Renal cortex interstitium (tissue), 11 donors: ENCODE results near the gene GRK6. TPM values are rescaled to one million over a fixed set of nuclear protein-coding genes. Genes with fewer than 3 reads are reported as not detected.
"Not testable (repeated sequence)": the region's sequence is repeated elsewhere in the genome, so short reads cannot be mapped to it uniquely, and the experiment has no call there.

Experiments used
- DNase-seq, 11 donors: peaks; one replicate each; pipeline ENCODE4 v3.0.0-alpha.2; 2013; ENCODE audit warnings: low read depth in 9 of 11, low spot score in 4 of 11; ENCODE audit errors: extremely low read depth in 1 of 11
- polyA plus RNA-seq, 3 donors: library from polyadenylated mRNA; unstranded; fragments of 120-200 nt; gene quantifications; one replicate each; pipeline ENCODE4 v1.2.1, GENCODE V29; 2013; ENCODE audit not compliant: insufficient read length in 3 of 3

Gene GRK6
- polyA plus RNA-seq, 3 donors, result 21.2 to 31.2 (median 30.8) TPM

DNA sequence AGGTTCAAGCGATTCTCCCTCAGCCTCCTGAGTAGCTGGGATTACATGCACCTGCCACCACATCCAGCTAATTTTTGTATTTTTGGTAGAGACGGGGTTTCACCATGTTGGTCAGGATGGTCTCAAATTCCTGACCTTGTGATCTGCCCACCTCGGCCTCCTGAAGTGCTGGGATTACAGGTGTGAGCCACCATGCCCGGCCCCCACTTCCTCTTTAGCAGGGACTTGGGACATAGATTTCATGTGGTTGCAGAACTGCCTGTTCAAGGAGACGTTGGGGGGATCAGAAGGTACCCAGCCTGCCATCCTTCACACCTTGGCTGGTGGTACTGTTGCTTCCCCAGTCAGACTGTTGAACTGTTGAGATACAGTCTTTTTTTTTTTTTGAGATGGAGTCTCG, 9.4 kb upstream of the GRK6 start:
- not testable (repeated sequence) for DNase-seq

DNA sequence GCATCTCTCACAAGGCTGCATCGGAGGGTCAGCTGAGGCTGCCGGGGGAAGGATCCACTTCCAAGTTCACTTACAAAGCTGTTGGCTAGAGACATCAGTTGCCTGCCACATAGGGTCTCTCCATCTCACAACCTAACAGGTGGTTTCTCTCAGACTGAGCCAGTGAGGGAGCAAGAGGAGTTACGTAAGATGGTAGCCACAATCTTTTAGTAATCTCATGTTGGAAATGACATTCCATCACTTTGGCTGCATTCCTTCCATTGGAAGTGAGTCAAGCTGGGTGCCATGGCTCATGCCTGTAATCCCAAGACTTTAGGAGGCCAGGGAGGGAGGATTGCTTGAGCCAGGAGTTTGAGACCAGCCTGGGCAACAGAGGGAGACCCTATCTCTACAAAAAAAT, 7.4 kb upstream of the GRK6 start:
- no peak for DNase-seq

DNA sequence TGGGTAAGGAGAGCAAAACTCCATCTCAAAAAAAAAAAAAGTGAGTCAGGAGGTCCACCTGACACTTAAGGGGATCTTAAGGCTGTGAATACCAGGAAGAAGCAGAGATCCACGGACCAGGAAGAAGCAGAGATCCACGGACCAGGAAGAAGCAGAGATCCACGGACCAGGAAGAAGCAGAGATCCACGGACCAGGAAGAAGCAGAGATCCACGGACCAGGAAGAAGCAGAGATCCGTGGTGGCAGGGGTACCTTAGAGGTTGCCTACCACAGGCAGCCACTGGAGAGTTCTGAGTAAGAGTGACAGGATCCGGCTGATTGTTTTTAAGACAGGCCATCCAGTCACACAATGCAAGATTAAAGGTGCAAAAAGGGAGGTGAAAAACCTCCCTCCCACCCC, 6.0 kb upstream of the GRK6 start:
- not testable (repeated sequence) for DNase-seq

DNA sequence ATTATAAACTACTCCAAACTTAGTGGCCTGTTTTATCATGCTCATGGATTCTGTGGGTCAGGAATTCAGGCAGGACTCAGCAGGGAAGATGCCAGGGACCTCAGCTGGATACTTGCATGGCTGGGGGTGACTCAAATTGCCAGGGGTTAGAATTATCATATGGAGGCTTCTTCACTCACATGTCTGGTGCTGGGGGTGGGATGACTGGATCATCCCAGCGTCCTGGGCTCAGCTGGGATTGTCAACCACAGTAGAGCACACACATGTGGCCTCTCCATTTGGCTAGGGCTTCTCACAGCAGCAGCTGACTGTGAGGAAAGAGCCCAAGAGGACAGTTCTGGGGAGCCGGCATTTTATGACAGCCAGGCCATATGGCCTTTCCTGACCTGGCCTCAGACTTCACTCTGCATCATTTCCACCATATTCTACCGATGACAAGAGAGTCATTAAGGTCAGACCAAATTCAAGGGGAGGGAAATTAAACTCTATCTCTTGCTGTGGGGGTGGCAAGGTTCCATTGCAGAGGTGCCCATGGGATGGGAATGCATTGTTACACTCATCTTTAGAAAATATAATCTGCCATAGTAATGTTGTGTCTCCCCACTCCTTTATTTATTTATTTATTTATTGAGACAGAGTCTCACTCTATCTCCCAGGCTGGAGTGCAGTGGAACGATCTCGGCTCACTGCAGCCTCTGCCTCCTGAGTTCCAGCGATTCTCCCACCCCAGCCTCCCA, 5.2 kb upstream of the GRK6 start:
- no peak for DNase-seq

DNA sequence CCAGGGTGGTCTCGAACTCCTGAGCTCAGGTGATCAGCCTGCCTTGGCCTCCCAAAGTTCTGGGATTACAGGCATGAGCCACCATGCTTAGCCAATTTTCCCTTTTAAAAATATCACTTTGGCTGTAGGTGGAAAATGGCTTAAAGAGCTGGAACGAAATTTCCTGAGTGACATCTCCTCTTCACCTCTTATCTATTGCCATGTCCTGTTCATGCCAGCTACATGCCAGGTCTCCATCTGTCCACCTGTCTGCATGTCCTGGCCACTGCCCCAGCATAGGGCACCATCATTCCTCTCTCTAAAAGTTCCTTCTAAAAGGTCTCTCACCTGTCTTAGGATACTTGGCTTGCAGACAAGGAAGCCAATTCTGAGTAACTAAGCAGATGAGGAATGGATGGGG, 2.8 kb upstream of the GRK6 start:
- no peak for DNase-seq

DNA sequence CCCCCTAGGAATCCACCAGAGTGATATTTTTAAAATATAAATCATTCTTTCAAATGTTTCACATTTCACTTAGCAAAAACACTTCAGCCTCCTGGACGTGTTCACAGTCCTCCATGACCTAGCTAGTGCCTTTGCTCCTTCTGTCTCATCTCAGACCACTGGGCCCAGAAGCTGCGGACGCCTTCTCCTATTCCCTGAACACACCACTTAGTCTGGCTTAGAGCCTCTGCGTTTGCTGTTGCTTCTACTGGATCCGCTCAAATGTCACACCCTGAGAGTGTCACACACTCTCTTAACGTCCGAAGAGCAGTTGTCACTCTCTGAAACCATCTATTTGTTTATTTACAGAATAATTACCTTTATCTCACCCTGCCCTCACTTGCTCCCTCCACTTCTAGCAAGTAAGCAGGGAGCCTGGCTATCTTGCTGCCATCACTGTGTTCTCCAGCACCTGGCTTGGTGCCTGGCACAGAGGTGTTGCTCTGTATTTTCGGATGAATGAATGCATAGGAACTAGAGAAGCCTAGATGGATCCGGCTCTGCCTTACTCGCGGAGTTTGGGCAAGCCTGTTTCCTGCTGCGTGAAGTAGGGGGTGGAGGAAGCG, 1.2 kb upstream of the GRK6 start:
- DNase-seq, result no peak

DNA sequence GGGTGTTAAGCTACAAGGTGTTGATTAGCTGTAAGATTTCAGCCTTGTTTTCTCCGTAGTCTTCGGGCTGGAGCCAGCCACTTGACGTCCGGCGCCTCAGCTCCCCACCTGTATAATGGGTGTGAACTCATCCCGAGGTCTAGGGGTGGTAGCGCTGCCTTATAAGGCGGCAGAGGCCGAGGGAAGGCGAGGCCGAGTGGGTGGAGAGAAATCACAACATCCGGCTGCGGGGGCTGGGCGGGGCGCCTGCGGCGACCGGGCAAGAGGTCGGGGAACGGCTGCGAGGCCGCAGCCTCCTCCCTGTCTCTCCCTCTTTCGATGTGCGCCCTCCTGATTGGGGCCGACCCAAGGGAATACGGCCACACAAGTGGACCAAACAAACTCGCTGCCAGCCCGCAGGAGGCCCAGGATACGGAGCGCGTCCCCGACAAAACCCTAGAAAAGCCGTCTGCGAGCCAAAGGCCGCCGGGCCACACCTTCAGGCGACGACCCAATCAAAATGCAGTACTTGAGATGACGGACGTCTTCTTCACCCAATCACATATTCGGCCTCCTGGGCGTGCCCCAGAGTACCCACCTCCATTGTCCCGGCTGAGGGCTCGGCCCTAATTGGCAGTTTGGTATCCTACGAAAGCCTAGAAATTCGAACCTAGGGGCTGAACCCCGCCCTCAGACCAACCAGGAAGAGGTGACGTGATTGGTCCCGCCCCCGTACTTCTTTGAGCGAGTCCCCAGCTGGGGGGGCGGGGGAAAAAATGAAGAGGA, 493 bp upstream of the GRK6 start:
- DNase-seq, result peak; percentile 100

DNA sequence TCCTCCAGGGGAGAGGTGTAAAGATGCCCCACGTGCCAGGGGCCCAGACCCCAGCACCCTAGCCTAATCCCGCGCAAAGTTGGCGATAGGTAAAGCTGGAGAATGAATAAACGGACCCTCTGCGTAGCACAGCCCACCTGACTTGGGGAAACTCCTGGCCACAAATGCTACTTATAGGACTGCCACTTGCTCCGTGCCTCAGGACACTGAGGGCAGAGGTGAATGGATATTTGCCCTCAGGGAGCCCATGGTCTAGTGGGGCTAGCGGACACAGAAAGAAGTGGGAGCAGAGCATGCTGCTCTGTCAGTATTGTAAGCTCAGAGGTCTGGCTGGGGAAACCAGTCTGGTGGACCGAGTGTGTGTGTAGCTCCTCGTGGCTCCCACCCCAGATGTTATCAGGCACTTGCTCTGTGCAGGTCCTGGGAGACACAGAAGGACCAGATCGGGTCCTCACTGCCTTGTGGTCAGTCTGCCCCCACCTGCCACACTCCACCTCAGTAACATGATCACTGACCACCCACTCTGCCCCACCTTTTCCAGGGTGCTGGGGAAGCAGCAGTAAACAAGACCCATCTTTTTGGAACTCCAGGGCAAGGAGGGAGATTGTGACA, 841 bp downstream of the GRK6 start:
- no peak for DNase-seq

DNA sequence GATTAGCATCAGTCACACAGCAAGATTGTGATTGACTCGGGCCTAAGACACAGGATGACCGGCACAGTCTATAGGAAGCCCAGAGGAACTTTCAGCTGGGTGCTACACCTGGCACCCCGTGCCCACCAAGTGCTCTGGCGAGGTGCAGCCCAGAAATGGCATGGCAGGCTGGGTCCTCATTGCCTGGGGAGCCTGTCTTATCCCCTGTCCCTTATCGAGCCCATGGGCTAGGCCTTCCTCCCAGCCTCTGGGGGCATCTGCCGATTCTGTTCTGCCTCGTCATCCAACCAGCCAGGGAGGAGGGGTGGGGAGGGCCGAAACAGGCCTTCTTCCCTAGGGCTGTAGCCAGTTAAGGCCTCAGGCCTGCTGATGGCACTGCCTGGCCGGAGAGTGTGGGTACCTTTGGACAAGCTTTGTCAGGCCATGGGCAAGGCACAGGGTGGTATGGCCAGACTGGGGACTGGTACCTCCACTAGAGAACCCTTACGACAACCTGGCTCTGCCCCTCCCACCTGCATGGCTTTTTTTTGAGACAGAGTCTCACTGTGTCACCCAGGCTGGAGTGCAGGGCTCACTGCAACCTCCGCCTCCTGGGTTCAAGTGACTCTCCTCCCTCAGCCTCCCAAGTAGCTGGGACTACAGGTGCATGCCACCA, 1.6 kb downstream of the GRK6 start:
- no peak for DNase-seq

DNA sequence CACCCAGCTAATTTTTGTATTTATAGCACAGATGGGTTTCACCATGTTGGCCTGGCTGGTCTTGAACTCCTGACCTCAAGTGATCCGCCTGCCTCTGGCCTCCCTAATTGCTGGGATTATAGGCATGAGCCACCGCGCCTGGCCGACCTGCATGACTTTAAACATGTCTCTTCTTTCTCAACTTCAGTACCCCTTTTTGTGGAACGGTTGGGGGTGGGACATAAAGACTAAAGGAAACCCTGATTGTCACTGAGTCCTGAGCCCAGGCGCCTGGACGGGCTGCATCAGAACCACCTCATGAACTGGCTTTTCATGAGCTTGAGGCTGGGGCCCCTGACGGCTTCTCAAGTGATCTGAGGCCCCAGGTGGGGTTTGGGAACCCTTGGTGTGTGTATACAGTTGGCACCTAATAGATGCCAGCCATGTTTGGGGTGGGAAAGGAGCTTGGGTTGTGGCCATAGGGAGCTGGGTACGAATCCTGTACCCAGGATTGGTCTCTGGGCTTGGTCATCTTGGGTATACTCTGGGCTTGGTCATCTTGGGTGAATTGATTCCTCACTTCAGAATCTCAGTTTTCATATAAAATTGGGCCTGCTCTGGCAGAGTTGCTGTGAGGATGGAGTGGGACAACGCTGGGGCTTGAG, 2.2 kb downstream of the GRK6 start:
- no peak for DNase-seq

DNA sequence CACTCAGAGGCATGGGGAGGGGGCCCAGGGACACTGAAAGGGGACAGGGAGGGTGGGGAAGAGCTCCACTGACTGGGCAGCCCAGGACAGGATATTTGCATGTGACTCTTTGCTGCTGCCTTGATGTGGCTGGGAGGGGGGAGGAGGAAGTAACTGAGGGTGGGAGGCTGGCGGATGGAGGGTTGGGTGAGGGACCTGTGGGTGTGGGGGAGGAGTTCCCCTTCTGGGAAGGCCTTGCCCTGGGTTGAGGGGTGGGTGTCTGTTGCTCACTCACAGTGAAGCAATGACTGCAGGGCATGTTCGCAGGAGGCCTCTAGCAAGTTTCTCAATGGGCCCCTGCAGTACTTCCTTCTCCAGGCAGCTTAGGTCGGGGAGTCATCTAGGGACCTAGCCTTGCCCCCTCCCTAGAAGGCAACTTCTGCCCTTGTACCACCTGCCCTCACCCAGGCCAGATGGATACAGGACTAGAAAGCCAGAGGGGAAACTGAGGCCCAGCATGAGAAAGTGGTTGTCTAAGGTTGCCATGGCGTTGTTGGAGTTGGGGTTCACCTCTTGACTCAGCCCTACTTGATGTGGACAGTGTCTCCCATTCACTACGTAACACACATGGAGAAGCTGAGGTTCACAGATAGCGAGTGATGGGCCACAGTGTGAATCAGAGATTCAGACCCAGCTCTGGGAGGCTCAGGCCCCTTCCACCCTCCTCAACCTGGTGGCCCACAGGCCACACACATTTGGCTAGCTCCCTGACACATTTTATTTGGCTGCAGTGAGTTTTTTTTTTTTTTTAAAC, 3.0 kb downstream of the GRK6 start:
- DNase-seq, result no peak

DNA sequence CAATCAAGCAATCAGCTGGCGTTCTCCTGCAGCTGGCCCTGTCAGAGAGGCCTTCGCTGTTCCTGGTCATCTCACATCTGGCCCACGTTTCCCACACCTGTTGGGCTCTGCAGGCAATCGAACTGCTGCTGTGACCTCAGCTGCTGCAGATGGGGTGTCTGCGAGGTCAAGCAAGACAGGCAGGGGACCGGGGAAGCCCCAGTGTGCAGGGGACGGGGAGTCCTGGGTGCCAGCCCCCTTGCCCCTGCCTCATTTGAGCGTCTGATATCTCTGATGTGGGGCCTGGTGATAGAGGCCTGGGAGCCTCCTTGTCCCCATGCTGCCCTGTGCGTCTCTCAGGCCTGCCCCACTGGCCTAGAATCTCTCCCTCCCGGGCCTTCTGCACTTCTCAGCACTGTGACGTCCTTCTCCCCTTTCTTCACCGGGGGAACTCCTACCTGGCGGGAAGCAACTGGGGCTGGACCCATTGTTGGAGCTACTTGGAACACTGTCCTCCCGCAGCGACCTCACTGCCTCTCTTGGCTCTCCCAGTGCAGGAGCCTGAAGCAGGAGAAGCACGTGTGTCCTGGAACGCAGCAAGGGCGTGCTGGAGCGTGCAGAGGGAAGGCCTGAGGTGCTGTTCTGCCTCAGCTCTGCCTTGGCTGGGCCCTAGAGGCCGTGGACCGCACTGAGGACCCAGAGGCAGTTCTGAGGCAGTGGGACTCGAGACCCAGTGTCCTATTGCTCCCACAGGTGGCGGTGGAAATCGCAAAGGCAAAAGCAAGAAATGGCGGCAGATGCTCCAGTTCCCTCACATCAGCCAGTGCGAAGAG, 3.9 kb downstream of the GRK6 start:
- no peak for DNase-seq

DNA sequence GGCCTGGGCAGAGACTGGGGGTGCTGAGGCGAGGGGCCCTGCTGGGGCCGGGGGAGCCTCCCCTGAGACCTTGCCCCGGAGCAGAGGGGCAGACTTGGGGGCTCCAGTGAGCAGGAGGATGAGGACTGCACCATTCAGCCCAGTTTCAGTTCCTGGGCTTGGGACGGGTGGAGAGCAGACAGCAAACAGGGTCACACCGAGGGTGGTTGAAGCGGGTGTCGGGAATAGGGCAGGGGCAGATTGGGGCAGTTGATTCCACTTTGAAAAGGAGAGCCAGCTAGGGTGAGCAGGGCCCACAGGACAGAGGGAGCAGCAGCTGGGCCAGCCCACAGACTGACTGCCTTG, 4.5 kb downstream of the GRK6 start:
- no peak for DNase-seq

DNA sequence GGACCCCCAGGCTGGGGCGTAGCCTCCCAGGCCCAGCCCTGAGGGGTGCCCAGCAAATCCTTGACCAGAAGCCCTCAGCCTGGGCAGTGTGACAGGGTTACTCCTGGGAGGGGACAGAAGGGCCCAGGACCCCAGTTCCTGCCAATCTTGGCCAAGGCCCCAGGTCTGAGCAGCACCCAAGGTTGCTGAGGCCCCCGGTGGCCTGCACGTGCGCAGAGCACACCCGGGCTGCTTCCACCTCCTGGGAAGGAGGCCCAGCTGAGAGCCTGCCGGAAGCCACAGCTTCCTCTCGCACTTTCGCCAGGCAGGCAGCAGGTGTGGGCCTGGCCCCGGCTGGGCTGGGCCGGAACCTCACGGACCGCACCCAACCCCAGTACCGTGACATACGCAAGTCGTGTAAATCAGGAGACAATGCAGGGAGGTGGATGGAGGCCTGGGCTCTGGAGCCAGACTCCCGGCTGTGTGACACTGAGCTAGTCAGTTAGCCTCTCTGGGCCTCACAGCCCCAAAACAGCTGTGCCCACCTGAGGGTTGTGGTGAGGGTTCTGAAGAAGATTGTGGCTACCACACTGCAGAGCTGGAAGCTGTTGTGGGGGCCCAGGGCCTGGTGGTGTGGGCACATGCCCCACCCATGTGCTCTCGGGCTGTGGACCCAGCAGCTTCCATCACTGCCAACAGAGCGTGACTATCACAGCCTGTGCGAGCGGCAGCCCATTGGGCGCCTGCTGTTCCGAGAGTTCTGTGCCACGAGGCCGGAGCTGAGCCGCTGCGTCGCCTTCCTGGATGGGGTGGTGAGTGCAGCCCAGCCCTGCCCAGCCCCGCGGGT, 5.1 kb downstream of the GRK6 start:
- DNase-seq, result no peak

DNA sequence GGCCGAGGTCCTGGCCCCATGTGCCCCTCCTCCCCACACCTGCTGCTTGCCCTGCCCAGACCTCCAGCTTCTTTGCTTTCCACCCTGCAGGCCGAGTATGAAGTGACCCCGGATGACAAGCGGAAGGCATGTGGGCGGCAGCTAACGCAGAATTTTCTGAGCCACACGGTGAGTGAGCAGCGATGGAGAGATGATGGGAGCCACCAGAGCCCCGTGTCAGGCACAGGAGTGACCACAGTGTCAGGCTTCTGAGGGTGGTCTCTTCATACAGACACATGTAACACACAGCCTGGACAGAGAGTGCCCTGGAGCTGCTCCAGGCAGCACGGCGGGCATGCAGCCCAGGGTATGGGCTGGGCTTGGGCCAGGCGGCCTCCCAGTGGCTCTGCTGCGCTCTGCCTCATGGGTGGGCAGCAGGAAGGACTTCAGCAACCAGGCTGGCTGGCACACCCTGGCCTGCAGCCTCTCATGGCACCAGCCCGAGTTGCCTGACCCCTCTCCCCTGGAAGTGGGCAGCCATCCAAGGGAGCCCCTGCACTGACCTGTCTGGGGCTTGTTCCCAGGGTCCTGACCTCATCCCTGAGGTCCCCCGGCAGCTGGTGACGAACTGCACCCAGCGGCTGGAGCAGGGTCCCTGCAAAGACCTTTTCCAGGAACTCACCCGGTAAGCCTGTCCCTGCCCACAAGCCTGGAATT, 5.8 kb downstream of the GRK6 start:
- no peak for DNase-seq
